ENCODE data around the gene CDH23.

CDH23 gene

DNA sequence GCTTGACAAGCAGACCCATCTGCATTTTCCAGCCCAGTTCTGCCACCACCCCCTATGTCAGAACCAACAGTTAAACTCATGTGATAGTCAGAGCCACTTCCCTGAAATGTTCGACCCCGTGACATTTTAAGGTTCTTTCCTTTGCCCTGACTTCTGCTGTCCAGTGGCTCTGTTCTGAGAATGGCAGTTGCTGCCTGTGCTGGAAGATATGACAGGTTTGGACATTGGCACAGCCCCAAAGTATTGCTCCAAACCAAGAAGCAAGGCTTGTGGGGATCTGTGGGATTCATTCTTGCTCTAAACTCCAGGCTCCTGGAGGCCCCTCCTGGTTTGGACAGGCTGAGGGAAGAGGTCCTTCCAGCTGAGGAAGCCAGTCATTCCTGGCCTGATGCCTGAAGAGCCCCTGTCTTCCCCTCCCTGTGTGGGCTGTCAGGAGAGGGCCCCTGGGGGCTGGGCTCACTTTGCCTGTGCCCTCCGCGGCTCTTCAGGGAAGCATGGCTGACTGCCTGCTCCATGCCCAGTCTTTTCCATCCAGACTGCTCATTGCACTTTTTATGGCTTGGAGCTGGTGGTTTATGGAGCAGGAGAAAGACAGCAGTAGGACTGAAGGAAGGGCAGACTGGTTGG lies 138.0 kb downstream of the CDH23 start:
- H3K27ac ChIP-seq: no peak overlapping the region

DNA sequence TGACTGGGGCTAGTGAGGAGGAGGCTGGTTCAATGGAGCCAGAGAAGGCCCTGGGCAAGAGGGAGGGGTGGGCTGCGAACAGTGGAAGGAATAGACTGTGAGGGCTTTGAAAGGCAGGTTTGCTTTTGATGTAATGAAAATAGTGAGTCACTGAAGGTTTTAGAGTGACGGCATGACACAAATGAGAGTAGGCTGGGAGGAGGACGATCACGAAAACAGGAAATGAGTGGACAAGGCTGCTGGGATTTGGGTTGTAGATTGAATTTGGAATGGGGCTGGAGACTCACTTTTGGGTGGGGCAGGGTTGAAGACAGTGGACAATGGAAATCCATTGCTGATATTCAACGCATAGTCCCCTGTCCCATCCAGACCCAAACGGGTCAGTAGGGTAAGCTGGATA lies 139.6 kb downstream of the CDH23 start:
- no peak for TF ChIP-seq CTCF (conservative IDR thresholded peaks at IDR 0.05)

More for the DNA sequence above, 138.0 kb downstream of the CDH23 start:
- TF ChIP-seq CTCF (conservative IDR thresholded peaks at IDR 0.05): no peak

GRCh38 chr10:71537125-71537524 lies 140.4 kb downstream of the CDH23 start:
- no peak overlapping the region for H3K27ac ChIP-seq
- TF ChIP-seq CTCF (conservative IDR thresholded peaks at IDR 0.05): no peak

More for the DNA sequence above, 139.6 kb downstream of the CDH23 start:
- no peak overlapping the region for H3K27ac ChIP-seq

- no peak for TF ChIP-seq CTCF (conservative IDR thresholded peaks at IDR 0.05)
Measured at GRCh38 chr10:71537681-71538080, 141.0 kb downstream of the CDH23 start.

DNA sequence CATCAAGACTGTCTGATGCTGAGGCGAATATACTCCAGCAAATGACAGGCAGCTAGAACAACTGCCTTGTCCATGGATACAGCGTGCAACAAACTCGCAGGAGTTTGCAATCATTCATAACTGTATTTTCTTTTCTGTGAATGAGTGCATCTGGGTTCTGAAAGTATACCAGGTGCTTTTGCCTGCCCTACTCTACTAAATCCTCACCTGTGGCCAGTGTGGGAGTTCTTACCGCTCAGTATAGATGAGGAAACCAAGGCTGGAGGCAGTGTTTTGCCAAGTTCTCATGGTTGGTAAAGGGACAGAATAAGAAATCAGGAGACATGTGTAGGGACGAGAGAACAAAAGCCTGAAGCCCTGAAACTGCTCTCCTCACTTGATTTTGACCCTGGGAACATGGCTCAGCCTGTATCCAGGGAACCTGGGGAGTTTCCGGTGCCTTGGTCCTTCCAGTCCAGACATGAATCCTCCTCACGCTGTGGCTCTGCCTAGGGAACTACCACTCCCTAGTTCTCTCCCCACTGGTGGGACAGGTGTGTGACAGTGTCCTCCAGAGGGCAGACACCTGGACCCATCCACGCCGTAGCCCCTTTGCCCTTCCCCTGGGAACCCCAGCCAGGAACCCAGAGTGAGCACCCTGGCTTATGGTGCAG lies 142.0 kb downstream of the CDH23 start:
- no peak for TF ChIP-seq CTCF (conservative IDR thresholded peaks at IDR 0.05)
- no peak overlapping the region for H3K27ac ChIP-seq

More at GRCh38 chr10:71537681-71538080, 141.0 kb downstream of the CDH23 start:
- no peak overlapping the region for H3K27ac ChIP-seq

DNA sequence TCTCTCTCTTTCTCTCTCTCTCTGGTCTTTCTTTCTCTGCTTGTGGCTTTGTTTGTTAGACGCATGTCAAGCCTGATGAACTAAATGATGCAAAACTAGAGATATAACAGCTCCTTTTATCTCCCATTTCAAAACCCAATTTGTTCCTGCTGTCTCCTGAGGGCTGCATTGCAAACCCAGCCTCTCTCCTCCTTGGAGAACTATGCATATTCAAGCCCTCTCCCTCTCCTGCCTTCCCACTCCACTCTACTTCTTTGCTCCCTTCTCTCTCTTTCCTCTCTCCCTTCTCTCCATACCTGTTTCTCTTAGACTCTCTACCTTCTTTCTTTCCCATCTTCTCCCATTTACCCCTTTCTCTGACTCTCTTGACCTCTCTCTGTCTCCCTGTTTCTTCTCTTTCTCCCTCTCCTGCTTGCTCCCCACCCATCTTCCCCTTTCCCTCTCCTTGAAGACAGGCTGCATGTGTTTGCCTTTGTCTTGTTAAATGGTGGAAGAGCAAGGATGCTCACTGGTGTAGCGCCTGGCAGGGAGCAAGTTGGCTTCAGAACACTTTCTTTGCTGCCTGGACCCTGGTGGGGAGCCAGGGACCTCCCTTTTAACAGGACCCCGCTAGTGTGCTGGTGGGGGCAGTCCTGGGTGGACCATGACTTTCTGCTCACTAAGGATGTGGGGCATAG lies 142.9 kb downstream of the CDH23 start:
- no peak overlapping the region for H3K27ac ChIP-seq
- no peak for TF ChIP-seq CTCF (conservative IDR thresholded peaks at IDR 0.05)

GRCh38 chr10:71542478-71542877 lies 145.8 kb downstream of the CDH23 start:
- TF ChIP-seq CTCF (conservative IDR thresholded peaks at IDR 0.05): no peak
- no peak overlapping the region for H3K27ac ChIP-seq

Measured in VCaP (cell line).